ENCODE data around the gene TNFAIP1. TPM values are rescaled to one million over a fixed set of nuclear protein-coding genes. Genes with fewer than 3 reads are reported as not detected.
A peak's percentile ranks its signal among the peaks of the same experiment; 100 is the strongest.

The TNFAIP1 gene
- total and polyA plus RNA-seq, 9 donors: 13.4 to 37.9 (median 31.5) TPM

DNA sequence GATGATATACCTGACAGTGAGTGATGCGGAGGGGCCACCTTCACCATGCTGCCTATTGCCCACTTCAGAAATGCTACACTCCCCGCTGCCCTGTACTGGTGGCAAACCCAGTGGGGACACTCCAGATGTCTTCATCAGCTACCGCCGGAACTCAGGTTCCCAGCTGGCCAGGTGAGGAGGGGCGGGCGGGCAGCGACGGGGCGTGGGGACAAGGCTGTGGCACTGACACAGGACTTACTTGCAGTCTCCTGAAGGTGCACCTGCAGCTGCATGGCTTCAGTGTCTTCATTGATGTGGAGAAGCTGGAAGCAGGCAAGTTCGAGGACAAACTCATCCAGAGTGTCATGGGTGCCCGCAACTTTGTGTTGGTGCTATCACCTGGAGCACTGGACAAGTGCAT lies 52.5 kb downstream of the TNFAIP1 start:
- H3K36me3 ChIP-seq: no peaks in the 10 kb centered on the region
- peak in 1 of 5 donors; percentile 22 for DNase-seq
- H3K9me3 ChIP-seq: no peaks in the 10 kb centered on the region
- no peaks in the 10 kb centered on the region for H3K27me3 ChIP-seq
- no peak overlapping the region for H3K27ac ChIP-seq
- 91 to 97% (median 94%) methylated on average over 11 of the region's 11 CpGs for WGBS, 3 donors
- intact Hi-C loops (cut with DNase I): no loop called here
- TF ChIP-seq, protein P1, sequence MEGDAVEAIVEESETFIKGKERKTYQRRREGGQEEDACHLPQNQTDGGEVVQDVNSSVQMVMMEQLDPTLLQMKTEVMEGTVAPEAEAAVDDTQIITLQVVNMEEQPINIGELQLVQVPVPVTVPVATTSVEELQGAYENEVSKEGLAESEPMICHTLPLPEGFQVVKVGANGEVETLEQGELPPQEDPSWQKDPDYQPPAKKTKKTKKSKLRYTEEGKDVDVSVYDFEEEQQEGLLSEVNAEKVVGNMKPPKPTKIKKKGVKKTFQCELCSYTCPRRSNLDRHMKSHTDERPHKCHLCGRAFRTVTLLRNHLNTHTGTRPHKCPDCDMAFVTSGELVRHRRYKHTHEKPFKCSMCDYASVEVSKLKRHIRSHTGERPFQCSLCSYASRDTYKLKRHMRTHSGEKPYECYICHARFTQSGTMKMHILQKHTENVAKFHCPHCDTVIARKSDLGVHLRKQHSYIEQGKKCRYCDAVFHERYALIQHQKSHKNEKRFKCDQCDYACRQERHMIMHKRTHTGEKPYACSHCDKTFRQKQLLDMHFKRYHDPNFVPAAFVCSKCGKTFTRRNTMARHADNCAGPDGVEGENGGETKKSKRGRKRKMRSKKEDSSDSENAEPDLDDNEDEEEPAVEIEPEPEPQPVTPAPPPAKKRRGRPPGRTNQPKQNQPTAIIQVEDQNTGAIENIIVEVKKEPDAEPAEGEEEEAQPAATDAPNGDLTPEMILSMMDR (IDR thresholded peaks at IDR 0.05): no peak
- TF ChIP-seq EP300 (IDR thresholded peaks at IDR 0.05) (no peak), POLR2A (IDR thresholded peaks at IDR 0.05) (no peak)
- no peak overlapping the region for H3K4me3 ChIP-seq
- no peaks in the 10 kb centered on the region for H3K4me1 ChIP-seq (ENCODE audit: insufficient read depth)

DNA sequence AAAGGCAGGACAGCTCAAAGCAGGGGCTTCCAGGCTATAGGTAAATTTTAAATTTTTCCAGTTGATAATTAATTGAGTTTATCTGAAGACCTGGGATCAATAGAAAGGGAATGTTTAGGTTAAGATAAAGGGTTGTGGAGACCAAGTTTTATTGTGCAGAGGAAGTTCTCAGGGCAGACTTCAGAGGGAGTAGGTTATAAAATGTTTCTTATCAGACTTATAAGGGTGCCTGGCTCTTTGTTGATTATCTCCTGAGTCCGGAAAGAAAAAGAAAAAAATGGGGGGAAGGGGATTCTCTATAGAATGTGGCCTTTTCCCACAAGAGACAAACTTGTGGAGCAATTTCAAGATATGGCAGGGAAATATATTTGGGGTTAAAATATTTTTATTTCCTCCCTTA lies 54.6 kb downstream of the TNFAIP1 start:
- Histone ChIP-seq H3K27ac (no peak overlapping the region), H3K4me3 (no peak overlapping the region), H3K4me1 (ENCODE audit: insufficient read depth) (no peaks in the 10 kb centered on the region), H3K36me3 (no peaks in the 10 kb centered on the region), H3K9me3 (no peaks in the 10 kb centered on the region), H3K27me3 (no peaks in the 10 kb centered on the region)
- intact Hi-C loops (cut with DNase I): no loop called here
- TF ChIP-seq, protein P1 (IDR thresholded peaks at IDR 0.05): no peak
- no peak for TF ChIP-seq POLR2A (IDR thresholded peaks at IDR 0.05)
- no peak for TF ChIP-seq EP300 (IDR thresholded peaks at IDR 0.05)
- DNase-seq: no peak
- WGBS, 3 donors: 73 to 85% (median 82%) methylated on average over 1 of the region's 1 CpG

GRCh38 chr17:28390563-28390962 lies 55.0 kb downstream of the TNFAIP1 start:
- intact Hi-C loops (cut with DNase I): no loop called here
- H3K27ac ChIP-seq: no peak overlapping the region
- TF ChIP-seq POLR2A (IDR thresholded peaks at IDR 0.05) (no peak), EP300 (IDR thresholded peaks at IDR 0.05) (no peak)
- TF ChIP-seq, protein P1 (IDR thresholded peaks at IDR 0.05): no peak
- H3K4me3 ChIP-seq: no peak overlapping the region
- no peaks in the 10 kb centered on the region for H3K27me3 ChIP-seq
- no peak for DNase-seq
- H3K4me1 ChIP-seq (ENCODE audit: insufficient read depth): no peaks in the 10 kb centered on the region
- no peaks in the 10 kb centered on the region for H3K9me3 ChIP-seq
- 92 to 96% (median 95%) methylated on average over 2 of the region's 2 CpGs for WGBS, 3 donors
- no peaks in the 10 kb centered on the region for H3K36me3 ChIP-seq

DNA sequence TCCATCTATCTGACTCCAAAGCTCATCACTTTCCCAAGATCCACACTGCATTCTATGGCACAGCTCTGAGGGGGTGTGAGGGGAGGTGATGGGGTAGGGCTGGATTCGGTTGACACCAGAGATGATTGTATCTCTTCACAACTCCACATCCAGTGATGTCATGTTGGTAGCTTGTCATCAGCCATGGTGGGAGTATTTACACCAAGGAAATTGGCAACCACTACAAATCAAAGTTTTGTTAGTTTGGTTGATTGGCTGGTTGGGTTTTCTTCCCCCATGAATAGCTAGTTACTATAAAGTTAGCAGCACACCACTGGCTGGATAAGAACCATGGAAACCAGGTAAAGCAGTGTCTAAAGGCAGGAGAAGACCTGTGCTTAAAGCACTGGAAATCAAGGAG lies 55.4 kb downstream of the TNFAIP1 start:
- H3K36me3 ChIP-seq: no peaks in the 10 kb centered on the region
- 84 to 90% (median 90%) methylated on average over 1 of the region's 1 CpG for WGBS, 3 donors
- H3K4me1 ChIP-seq (ENCODE audit: insufficient read depth): no peaks in the 10 kb centered on the region
- intact Hi-C loops (cut with DNase I): no loop called here
- H3K27ac ChIP-seq: no peak overlapping the region
- H3K9me3 ChIP-seq: no peaks in the 10 kb centered on the region
- H3K27me3 ChIP-seq: no peaks in the 10 kb centered on the region
- TF ChIP-seq, protein P1 (IDR thresholded peaks at IDR 0.05): no peak
- no peak for TF ChIP-seq POLR2A (IDR thresholded peaks at IDR 0.05)
- no peak for TF ChIP-seq EP300 (IDR thresholded peaks at IDR 0.05)
- peak in 1 of 5 donors; percentile 3 for DNase-seq
- no peak overlapping the region for H3K4me3 ChIP-seq
